GM12878 (cell line): ENCODE results near the gene VASH1. TPM values are rescaled to one million over a fixed set of nuclear protein-coding genes. Genes with fewer than 3 reads are reported as not detected.

Experiments used
- ATAC-seq: fragments of 200-7000 bp; cut with Tn5 transposase; 3 replicates; pipeline ENCODE4 v1.9.1; 2020; ENCODE audit warnings: mild to moderate bottlenecking, moderate library complexity
- BruUV-seq: library from RNA; stranded (reverse); fragments of 400-500 nt; replicated peaks from 2 replicates; lab custom pipeline; 2021; lab: Mats Ljungman, UMichigan
- CTCF ChIA-PET: fragments of 300-600 bp; sonication (Branson Sonifier 250); formaldehyde crosslinking; extraction: SDS; loops from one replicate; lab custom pipeline; 2021; ENCODE audit warnings: inconsistent platforms; lab: Yijun Ruan, JAX
- POLR2A ChIA-PET: fragments of 350-600 bp; formaldehyde crosslinking; extraction: SDS; loops from one replicate; lab custom pipeline; 2021; ENCODE audit warnings: inconsistent platforms; lab: Charles Lee
- RAD21 ChIA-PET: fragments of 300-600 bp; sonication (Branson Sonifier 250); formaldehyde crosslinking; loops from one replicate; lab custom pipeline; 2023; ENCODE audit warnings: antibody characterized with exemption; ENCODE audit not compliant: unreplicated experiment; lab: Charles Lee
- SMC1A ChIA-PET: fragments of 300-600 bp; sonication (Branson Sonifier 250); formaldehyde crosslinking; loops from one replicate; lab custom pipeline; 2023; ENCODE audit not compliant: unreplicated experiment, uncharacterized antibody; lab: Charles Lee
- DNase-seq: peaks from one replicate; pipeline ENCODE4 v3.0.0-alpha.2; 2011; ENCODE audit warnings: low read depth, low spot score
- FAIRE-seq: peaks from 3 replicates; lab custom pipeline; 2011; peaks lifted over from hg19 to GRCh38; lab: Jason Lieb, UNC
- H2AFZ ChIP-seq: 2 replicates; pipeline ENCODE4 v1.6.0; 2011; ENCODE audit warnings: low read depth, low read length, control low read depth; ENCODE audit not compliant: control insufficient read depth
- H3K27ac ChIP-seq: 2 replicates; pipeline ENCODE4 v1.5.1; 2011; ENCODE audit warnings: control low read depth; ENCODE audit not compliant: control insufficient read depth, insufficient read depth
- H3K27me3 ChIP-seq, 2 experiments: replicated peaks in 1 of 2; 2 replicates each; pipeline versions ENCODE4 v1.6.0 to v1.6.1; 2011; ENCODE audit warnings: low read length in 1 of 2; ENCODE audit not compliant: control insufficient read depth in 2 of 2, insufficient read depth in 2 of 2
- H3K36me3 ChIP-seq, 2 experiments: 2 replicates each; pipeline ENCODE4 v1.5.1; 2011; ENCODE audit warnings: low read length in 1 of 2; ENCODE audit not compliant: control insufficient read depth in 2 of 2, insufficient read depth in 2 of 2
- H3K4me1 ChIP-seq: 2 replicates; pipeline ENCODE4 v1.6.1; 2011; ENCODE audit warnings: mild to moderate bottlenecking, low read length, moderate library complexity, mixed read lengths; ENCODE audit not compliant: control insufficient read depth, insufficient read depth
- H3K4me2 ChIP-seq: 2 replicates; pipeline ENCODE4 v1.6.0; 2011; ENCODE audit warnings: control low read depth; ENCODE audit not compliant: control insufficient read depth, insufficient read depth
- H3K4me3 ChIP-seq: fragments of 200-600 bp; sonication (generic); 2 replicates; pipeline ENCODE4 v1.5.1; 2016
- H3K79me2 ChIP-seq: 2 replicates; pipeline ENCODE4 v1.6.0; 2011; ENCODE audit warnings: low read length; ENCODE audit not compliant: control insufficient read depth, insufficient read depth
- H3K9ac ChIP-seq: 2 replicates; pipeline ENCODE4 v1.8.0; 2011; ENCODE audit warnings: low read length, control low read depth, mixed read lengths; ENCODE audit not compliant: control insufficient read depth, insufficient read depth
- H3K9me3 ChIP-seq: replicated peaks from 3 replicates; pipeline ENCODE4 v1.5.1; 2011; ENCODE audit warnings: mild to moderate bottlenecking, low read length; ENCODE audit not compliant: control insufficient read depth, insufficient read depth
- H4K20me1 ChIP-seq: 2 replicates; pipeline ENCODE4 v1.6.0; 2011; ENCODE audit not compliant: control insufficient read depth, insufficient read depth
- CHD1 ChIP-seq: IDR thresholded peaks from 2 replicates; pipeline ENCODE4 v1.6.1; 2012; ENCODE audit warnings: low read depth, low read length, improper control_type of control experiment
- DPF2 ChIP-seq: fragments of 450-650 bp; IDR thresholded peaks from 2 replicates; pipeline ENCODE4 v1.6.1; 2017; ENCODE audit warnings: mild to moderate bottlenecking
- KLF5 ChIP-seq: fragments of 450-650 bp; IDR thresholded peaks from 2 replicates; pipeline ENCODE4 v1.6.1; 2014; ENCODE audit warnings: mild to moderate bottlenecking; ENCODE audit not compliant: partially characterized antibody
- NR2F1 ChIP-seq: fragments of 450-650 bp; conservative IDR thresholded peaks from 2 replicates; pipeline ENCODE4 v1.6.1; 2017; ENCODE audit warnings: mild to moderate bottlenecking
- RELA ChIP-seq: fragments of 450-650 bp; IDR thresholded peaks from 2 replicates; pipeline ENCODE4 v1.8.0; 2014; ENCODE audit warnings: borderline replicate concordance; ENCODE audit not compliant: partially characterized antibody
- SMAD5 ChIP-seq: IDR thresholded peaks from 2 replicates; pipeline ENCODE4 v1.6.1; 2016; ENCODE audit warnings: antibody characterized with exemption, low read depth
- ZNF592 ChIP-seq: fragments of 450-650 bp; IDR thresholded peaks from 2 replicates; pipeline ENCODE4 v1.6.1; 2017; ENCODE audit warnings: mild to moderate bottlenecking, moderate library complexity
- ZNF622 ChIP-seq: fragments of 450-650 bp; IDR thresholded peaks from 2 replicates; pipeline ENCODE4 v1.6.1; 2017; ENCODE audit warnings: mild to moderate bottlenecking, inconsistent platforms
- ZZZ3 ChIP-seq: IDR thresholded peaks from 2 replicates; pipeline ENCODE4 v1.6.1; 2011; ENCODE audit warnings: low read depth; ENCODE audit not compliant: control insufficient read depth, insufficient read length
- WGBS: methylation state at CpG from one replicate; pipeline ENCODE4 v1.1.6; 2016; ENCODE audit warnings: low lambda C conversion rate; ENCODE audit not compliant: insufficient replicate concordance, insufficient coverage; ENCODE audit errors: missing lambda C conversion rate; 5-methylcytosine and 5-hydroxymethylcytosine counted together
- in situ Hi-C: fragments of 300-500 bp; cut with MboI; formaldehyde crosslinking; loops from 9 replicates; pipeline ENCODE4 v1.14.3; 2018; ENCODE audit warnings: mixed read lengths
- intact Hi-C: fragments of 100-400 bp; cut with micrococcal nuclease; formaldehyde crosslinking; loops from one replicate; pipeline ENCODE4 v1.14.2; 2022; ENCODE audit not compliant: unreplicated experiment
- polyA plus RNA-seq, 11 experiments: library from polyadenylated mRNA; depleted of rRNA in 4 of 11; unstranded in 6 of 11; stranded (reverse) in 5 of 11; fragments of >200 nt; fragmentation: Nextera tagmentation in 4 of 11; fragmentation: Illumina TruSeq in 1 of 11; extraction: Ambion mirVana in 4 of 11; extraction: Trizol in 1 of 11; gene quantifications; 1 replicate in 1 of 11; 2 replicates in 10 of 11; pipeline versions ENCODE4 v1.2.1 to v1.2.3, GENCODE V29; 2011 to 2016; ENCODE audit warnings: inconsistent platforms in 2 of 11, missing spikeins in 2 of 11, low read depth in 1 of 11
- total RNA-seq, 4 experiments: library from RNA; depleted of rRNA in 3 of 4; stranded (reverse); fragments of >200 nt in 3 of 4; fragmentation: Illumina TruSeq in 1 of 4; extraction: Trizol in 1 of 4; gene quantifications; 2 replicates each; pipeline versions ENCODE4 v1.2.1 to v1.2.3, GENCODE V29; 2013 to 2021

The VASH1 gene
- total and polyA plus RNA-seq, 10 of the 15 experiments (the other 5 are each of a cell fraction or from before 2014, with no cell fraction given), result 0.06 to 2.3 (median 0.53) TPM

GRCh38 chr14:76741074-76741473 lies 20.2 kb upstream of the VASH1 start:
- H3K4me2 ChIP-seq, result no peak overlapping the region
- no peaks in the 10 kb centered on the region for H3K36me3 ChIP-seq
- H3K9ac ChIP-seq, result no peak overlapping the region
- no peak overlapping the region for H3K27ac ChIP-seq
- DNase-seq, result no peak
- H3K27me3 ChIP-seq, result no peaks in the 10 kb centered on the region
- no TSS peak for BruUV-seq
- H3K4me1 ChIP-seq, result no peaks in the 10 kb centered on the region
- ATAC-seq, result no peak
- H2AFZ ChIP-seq, result no peak overlapping the region
- ChIA-PET SMC1A (no interaction called here), CTCF (no interaction called here), RAD21 (no interaction called here), POLR2A (no interaction called here)
- H4K20me1 ChIP-seq, result no peaks in the 10 kb centered on the region
- intact Hi-C loops, result no loop called here
- no peak overlapping the region for H3K4me3 ChIP-seq
- no peaks in the 10 kb centered on the region for H3K79me2 ChIP-seq
- no peaks in the 10 kb centered on the region; the same call in 1 of the 3 replicates for H3K9me3 ChIP-seq
- FAIRE-seq, result no peak
- in situ Hi-C loops, result no loop called here
- TF ChIP-seq NR2F1 (no peak), ZNF592 (no peak), SMAD5 (no peak)
- 29% methylated on average over 1 of the region's 1 CpG for WGBS

- Histone ChIP-seq H3K4me1 (no peaks in the 10 kb centered on the region), H3K27ac (no peak overlapping the region), H3K9ac (no peak overlapping the region), H2AFZ (no peak overlapping the region), H3K4me3 (no peak overlapping the region), H3K4me2 (no peak overlapping the region), H3K36me3 (no peaks in the 10 kb centered on the region), H3K79me2 (no peaks in the 10 kb centered on the region), H4K20me1 (no peaks in the 10 kb centered on the region), H3K9me3 (no peaks in the 10 kb centered on the region; the same call in 1 of the 3 replicates), H3K27me3 (no peaks in the 10 kb centered on the region)
- SMC1A ChIA-PET, result no interaction called here
- FAIRE-seq (no peak), DNase-seq (no peak), ATAC-seq (no peak)
- intact Hi-C loops, result no loop called here
- WGBS, result 41% methylated on average over 6 of the region's 6 CpGs
- TF ChIP-seq ZZZ3, result no peak
- TF ChIP-seq RELA, result no peak
- no peak for TF ChIP-seq KLF5
- no peak for TF ChIP-seq DPF2
- no peak for TF ChIP-seq ZNF622
- TF ChIP-seq CHD1, result no peak
- POLR2A ChIA-PET, result no interaction called here
- no TSS peak for BruUV-seq
- CTCF ChIA-PET, result no interaction called here
- in situ Hi-C loops, result no loop called here
- RAD21 ChIA-PET, result no interaction called here
Observed at GRCh38 chr14:76742185-76742584, 19.1 kb upstream of the VASH1 start.
